Measurements from ENCODE around the gene ANKRD17.

The ANKRD17 gene

GRCh38 chr4:73037057-73037456, 221.5 kb downstream of the ANKRD17 start:
- no peak for DNase-seq

GRCh38 chr4:73036123-73036522, 222.5 kb downstream of the ANKRD17 start:
- DNase-seq, result no peak

- no peak for DNase-seq
Measured at GRCh38 chr4:73034896-73035295, 223.7 kb downstream of the ANKRD17 start.

- DNase-seq, result no peak
Measured at GRCh38 chr4:73028621-73029020, 230.0 kb downstream of the ANKRD17 start.

Data from stimulated activated CD4-positive, alpha-beta T cell treated with anti-CD3 and anti-CD28 coated beads, Interleukin-4, amount 100 ng/mL, for 24 hours (primary cell).